Stimulated activated CD8-positive, alpha-beta memory T cell treated with anti-CD3 and anti-CD28 coated beads, Interleukin-2, amount 100 ng/mL, for 48 hours (primary cell): ENCODE measurements around the gene PPP4R3B.
"Not testable (repeated sequence)": the region's sequence is repeated elsewhere in the genome, so short reads cannot be mapped to it uniquely, and the experiment has no call there.

Experiments used
- DNase-seq, 2 donors: peaks; one replicate each; pipeline ENCODE4 v3.0.0-alpha.2; 2020; ENCODE audit warnings: low read depth in 2 of 2

Gene PPP4R3B

GRCh38 chr2:55596795-55597194 is 20.6 kb downstream of the PPP4R3B start:
- DNase-seq: not testable (repeated sequence)

GRCh38 chr2:55595536-55595935 is 21.9 kb downstream of the PPP4R3B start:
- no peak for DNase-seq

DNA sequence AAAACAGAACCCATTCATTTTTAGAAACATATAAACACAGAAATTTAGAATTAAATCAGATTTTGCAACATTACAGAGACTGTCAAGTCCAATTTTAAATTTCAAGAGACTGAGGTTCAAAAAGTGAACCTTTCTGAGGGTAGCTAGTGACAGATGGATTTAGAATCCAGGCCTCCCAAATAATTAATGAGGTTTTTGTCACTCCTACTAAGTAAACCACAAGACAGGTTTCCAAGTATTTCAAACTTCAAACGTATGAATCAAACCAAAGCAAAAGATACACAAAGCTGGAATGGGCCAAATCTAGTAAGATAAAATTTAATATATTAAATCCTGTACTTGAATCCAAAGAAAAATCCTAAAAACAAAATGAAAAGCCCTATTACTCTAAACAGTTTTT is 25.3 kb downstream of the PPP4R3B start:
- no peak for DNase-seq

GRCh38 chr2:55590810-55591440 is 26.5 kb downstream of the PPP4R3B start:
- no peak for DNase-seq

DNA sequence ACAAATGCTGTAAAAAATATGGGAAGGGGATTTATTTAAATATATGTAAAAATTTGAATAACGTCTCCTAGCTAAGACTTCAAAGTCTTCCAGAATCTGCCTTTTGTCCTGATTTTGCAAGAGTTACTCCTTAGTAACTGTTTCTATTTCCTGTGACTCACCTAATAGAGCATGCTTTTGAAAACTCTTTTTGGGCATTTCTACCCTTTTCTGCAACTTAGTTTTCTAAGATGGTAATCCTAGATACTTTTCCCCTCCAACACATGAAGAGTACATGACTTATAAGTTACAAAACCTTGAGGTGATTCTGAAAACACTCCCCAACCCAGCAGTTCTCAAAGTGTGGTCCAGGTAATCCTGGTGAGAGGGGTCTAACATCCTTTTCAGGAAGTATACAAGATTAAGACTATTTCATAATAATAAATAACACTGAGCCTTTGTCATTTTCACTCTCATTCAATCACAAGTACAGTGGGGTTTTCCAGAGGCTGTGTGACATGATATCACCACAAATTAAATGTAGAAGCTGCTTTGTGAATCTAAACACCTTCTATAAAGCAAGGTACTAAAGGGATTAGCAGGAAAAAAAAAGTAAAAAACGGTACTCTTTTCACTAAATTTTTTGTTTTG is 31.9 kb downstream of the PPP4R3B start:
- no peak for DNase-seq

- no peak for DNase-seq
Observed at GRCh38 chr2:55581874-55582547, 35.4 kb downstream of the PPP4R3B start.

- DNase-seq: no peak
Observed at GRCh38 chr2:55581435-55581834, 36.0 kb downstream of the PPP4R3B start.

DNA sequence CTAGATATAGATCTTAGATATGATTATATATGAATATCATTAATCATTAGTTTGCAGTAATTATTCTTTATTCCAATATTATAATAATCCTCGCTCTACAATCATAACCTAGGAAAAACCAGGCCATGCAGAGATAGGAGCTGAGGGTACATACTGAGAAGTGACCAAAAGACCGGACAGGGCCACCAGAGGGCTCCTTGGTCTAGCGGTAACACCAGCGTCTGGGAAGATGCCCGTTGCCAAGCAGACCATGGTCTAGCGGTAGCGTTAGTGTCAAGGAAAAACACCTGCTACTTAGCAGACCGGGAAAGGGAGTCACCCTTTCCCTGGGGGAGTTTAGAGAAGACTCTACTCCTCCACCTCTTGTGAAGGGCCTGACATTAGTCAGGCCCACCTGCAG is 48.4 kb downstream of the PPP4R3B start:
- DNase-seq: not testable (repeated sequence)

GRCh38 chr2:55567298-55567697 is 50.1 kb downstream of the PPP4R3B start:
- no peak for DNase-seq

DNA sequence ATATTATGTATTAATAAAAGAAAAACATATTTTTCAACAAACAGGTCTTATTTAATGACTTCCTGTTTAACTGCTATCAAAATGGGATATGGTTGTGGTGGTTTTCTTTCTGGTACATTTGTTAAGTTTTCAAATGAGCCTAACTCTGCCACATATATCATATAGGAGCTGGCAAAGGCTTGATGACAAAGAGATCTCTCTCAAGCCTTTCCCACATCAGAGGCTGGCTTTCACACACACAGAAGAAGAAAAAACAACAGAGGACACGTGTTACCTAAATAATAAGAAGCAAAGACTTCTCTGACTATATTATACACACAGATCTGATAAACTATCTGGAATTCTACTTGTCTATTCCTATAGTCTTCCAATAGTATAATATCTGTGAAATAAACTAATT is 51.8 kb downstream of the PPP4R3B start:
- no peak for DNase-seq

DNA sequence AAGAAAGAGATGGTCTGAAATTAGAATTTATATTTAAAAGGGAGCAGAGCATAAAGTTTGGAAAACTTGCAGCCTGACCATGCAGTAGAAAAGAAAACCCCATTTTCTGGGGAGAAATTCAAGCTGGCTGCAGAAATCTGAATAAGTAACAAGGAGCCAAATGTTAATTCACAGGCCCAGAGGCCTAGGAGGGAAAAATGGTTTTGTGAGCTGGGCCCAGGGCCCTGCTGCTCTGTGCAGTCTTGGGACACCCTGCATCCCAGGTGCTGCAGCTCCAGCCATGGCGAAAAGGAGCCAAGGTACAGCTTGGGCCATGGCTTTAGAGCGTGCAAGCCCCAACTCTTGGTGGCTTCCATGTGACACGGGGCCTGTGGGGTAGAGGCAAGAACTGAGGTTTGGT is 56.6 kb downstream of the PPP4R3B start:
- no peak for DNase-seq

DNA sequence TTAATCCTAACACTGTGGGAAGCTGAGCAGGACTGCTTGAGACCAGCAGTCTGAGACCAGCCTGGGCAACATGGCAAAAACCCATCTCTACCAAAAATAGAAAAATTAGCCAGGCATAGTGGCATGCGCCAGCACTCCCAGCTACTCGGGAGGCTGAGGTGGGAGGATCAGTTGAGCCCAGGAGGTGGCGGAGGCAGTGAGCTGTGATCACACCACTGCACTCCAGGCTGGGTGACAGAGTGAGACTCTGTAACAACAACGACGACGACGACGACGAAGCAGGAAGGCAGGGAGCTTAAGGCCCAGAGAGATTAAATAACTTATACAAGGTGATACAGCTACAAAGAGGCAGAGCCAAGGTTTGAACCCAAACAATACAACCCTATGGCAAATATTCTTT is 60.6 kb downstream of the PPP4R3B start:
- DNase-seq: no peak

- DNase-seq: no peak
Observed at GRCh38 chr2:55555977-55556376, 61.4 kb downstream of the PPP4R3B start.

DNA sequence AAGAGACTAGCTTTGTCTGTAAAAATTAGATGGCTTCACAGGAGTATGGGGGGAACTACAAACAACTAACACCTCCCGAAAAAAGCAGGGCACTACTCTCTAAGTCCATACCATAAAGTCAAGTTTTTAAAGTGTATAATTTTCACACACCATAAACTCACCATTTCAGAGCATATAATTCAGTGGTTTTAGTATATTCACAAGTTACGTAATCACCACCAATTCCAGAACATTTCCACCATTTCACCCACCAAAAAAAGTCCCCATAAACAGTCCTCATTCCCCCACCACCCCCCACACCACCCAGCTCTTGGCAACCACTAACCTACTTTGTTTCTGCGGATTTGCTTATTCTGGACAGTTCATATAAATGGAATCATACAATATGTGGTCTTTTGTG is 64.1 kb downstream of the PPP4R3B start:
- DNase-seq: no peak

GRCh38 chr2:55550368-55551102 is 66.9 kb downstream of the PPP4R3B start:
- DNase-seq: no peak

- not testable (repeated sequence) for DNase-seq
Observed at GRCh38 chr2:55547679-55548078, 69.7 kb downstream of the PPP4R3B start.

- no peak for DNase-seq
Observed at GRCh38 chr2:55547001-55547400, 70.4 kb downstream of the PPP4R3B start.

- DNase-seq: no peak
Observed at GRCh38 chr2:55530539-55531081, 86.8 kb downstream of the PPP4R3B start.

- DNase-seq: no peak
Observed at GRCh38 chr2:55526174-55526573, 91.2 kb downstream of the PPP4R3B start.

DNA sequence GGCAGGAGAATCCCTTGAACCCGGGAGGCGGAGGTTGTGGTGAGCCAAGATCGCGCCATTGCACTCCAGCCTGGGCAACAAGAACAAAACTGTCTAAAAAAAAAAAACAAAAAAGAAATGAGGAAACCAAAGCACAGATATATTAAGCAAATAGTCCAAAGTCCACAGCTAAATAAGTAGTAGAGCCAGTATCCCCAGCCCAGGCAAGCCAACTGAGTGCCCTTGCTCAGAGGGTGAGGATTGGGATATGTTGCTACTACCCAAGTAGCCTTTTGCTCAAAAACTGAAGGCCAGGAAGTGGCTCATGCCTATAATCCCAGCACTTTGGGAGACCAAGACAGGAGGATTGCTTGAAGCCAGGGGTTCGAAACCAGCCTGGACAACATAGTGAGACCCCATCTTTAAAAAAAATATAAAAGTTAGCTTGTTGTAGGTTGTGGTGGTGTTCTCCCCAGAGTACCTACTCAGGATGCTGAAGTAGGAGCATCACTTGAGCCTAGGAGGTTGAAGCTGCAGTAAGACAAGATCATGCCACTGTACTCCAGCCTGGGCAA is 92.5 kb downstream of the PPP4R3B start:
- no peak for DNase-seq

- DNase-seq: peak; percentile 7 to 11
Observed at GRCh38 chr2:55519938-55520885, 97.2 kb downstream of the PPP4R3B start.
